CD4-positive, alpha-beta T cell treated with Interleukin-2 at 100 ng/mL for 4 hours (primary cell): ENCODE measurements around the gene ICA1.
"Not testable (repeated sequence)": the region's sequence is repeated elsewhere in the genome, so short reads cannot be mapped to it uniquely, and the experiment has no call there.

Experiments
- DNase-seq: peaks from one replicate; pipeline ENCODE4 v3.0.0-alpha.2; 2020; ENCODE audit warnings: low spot score

ICA1 gene

GRCh38 chr7:8092140-8092539 lies 169.8 kb downstream of the ICA1 start:
- no peak for DNase-seq

- no peak for DNase-seq
These were observed 172.8 kb downstream of the ICA1 start for GRCh38 chr7:8089036-8089780.

GRCh38 chr7:8086239-8086638 lies 175.7 kb downstream of the ICA1 start:
- no peak for DNase-seq

- no peak for DNase-seq
These were observed 176.5 kb downstream of the ICA1 start for GRCh38 chr7:8085420-8085819.

GRCh38 chr7:8084836-8085235 lies 177.1 kb downstream of the ICA1 start:
- DNase-seq = no peak

- no peak for DNase-seq
These were observed 179.2 kb downstream of the ICA1 start for GRCh38 chr7:8082762-8083161.

- DNase-seq = no peak
These were observed 183.5 kb downstream of the ICA1 start for GRCh38 chr7:8078418-8078817.

GRCh38 chr7:8070451-8071180 lies 191.4 kb downstream of the ICA1 start:
- no peak for DNase-seq

- DNase-seq = no peak
These were observed 192.9 kb downstream of the ICA1 start for GRCh38 chr7:8068892-8069686.

- no peak for DNase-seq
These were observed 196.6 kb downstream of the ICA1 start for GRCh38 chr7:8065356-8065813.

GRCh38 chr7:8064828-8065227 lies 197.1 kb downstream of the ICA1 start:
- no peak for DNase-seq

GRCh38 chr7:8063706-8064297 lies 198.2 kb downstream of the ICA1 start:
- no peak for DNase-seq

GRCh38 chr7:8063300-8063699 lies 198.7 kb downstream of the ICA1 start:
- not testable (repeated sequence) for DNase-seq
